Lower lobe of right lung (tissue), 2 donors: ENCODE results near the gene LURAP1L. TPM values are rescaled to one million over a fixed set of nuclear protein-coding genes. Genes with fewer than 3 reads are reported as not detected.

Experiments
- ATAC-seq, 2 donors: fragments of 200-7000 bp; cut with Tn5 transposase; one replicate each; pipeline ENCODE4 v1.9.1; 2020 to 2022; ENCODE audit warnings: mild to moderate bottlenecking in 2 of 2, moderate library complexity in 2 of 2
- DNase-seq: peaks from one replicate; pipeline ENCODE4 v3.0.0-alpha.2; 2020
- H3K27ac ChIP-seq: fragments of 200-600 bp; one replicate; pipeline ENCODE4 v1.8.0; 2022
- H3K27me3 ChIP-seq: fragments of 200-600 bp; one replicate; pipeline ENCODE4 v1.8.0; 2022; ENCODE audit warnings: low read depth
- H3K36me3 ChIP-seq: fragments of 200-600 bp; one replicate; pipeline ENCODE4 v1.8.0; 2022; ENCODE audit warnings: mild to moderate bottlenecking
- H3K4me1 ChIP-seq: fragments of 200-600 bp; one replicate; pipeline ENCODE4 v1.8.0; 2022
- H3K4me3 ChIP-seq: fragments of 200-600 bp; one replicate; pipeline ENCODE4 v1.8.0; 2022; ENCODE audit warnings: mild to moderate bottlenecking
- H3K9me3 ChIP-seq: fragments of 200-600 bp; one replicate; pipeline ENCODE4 v1.8.0; 2022
- intact Hi-C: fragments of 100-400 bp; cut with DNase I; formaldehyde crosslinking; loops from one replicate; pipeline ENCODE4 v1.11.0; 2022
- long read RNA-seq: library from polyadenylated mRNA; unstranded; transcript quantifications from one replicate; pipeline ENCODE4 v2.0.0, GENCODE V29; 2021
- total RNA-seq: library from RNA; stranded (reverse); fragmentation: NEBNext Ultra II Directional; extraction: Animal tissue kit (Norgen Biotek cat#: 25700); gene quantifications from one replicate; pipeline ENCODE4 v1.2.1, GENCODE V29; 2021
- TF ChIP-seq, protein P1 (sequence below): fragments of 200-600 bp; IDR thresholded peaks from one replicate; pipeline ENCODE4 v1.8.0; 2022; ENCODE audit warnings: antibody characterized with exemption, mild to moderate bottlenecking
- donor health status: DM: no; HTN: yes; CAD: no; lungs with severe emphysema.

LURAP1L gene
- total RNA-seq = 29.2 TPM
- long read RNA-seq, transcript LURAP1L-201 (2 exons, 1,753 nt) = major isoform, 53 of 58 reads
- long read RNA-seq, partial matches to known transcripts = 0 of 58 reads
- long read RNA-seq, other reads (novel, unspliced or antisense) = 5 of 58 reads

GRCh38 chr9:12774861-12775678 lies at the start of gene LURAP1L:
LURAP1L (plus strand) TSS chr9:12775020; CDS start chr9:12775716, 696 bp downstream.
- intact Hi-C loops = no loop called here
- TF ChIP-seq, protein P1, sequence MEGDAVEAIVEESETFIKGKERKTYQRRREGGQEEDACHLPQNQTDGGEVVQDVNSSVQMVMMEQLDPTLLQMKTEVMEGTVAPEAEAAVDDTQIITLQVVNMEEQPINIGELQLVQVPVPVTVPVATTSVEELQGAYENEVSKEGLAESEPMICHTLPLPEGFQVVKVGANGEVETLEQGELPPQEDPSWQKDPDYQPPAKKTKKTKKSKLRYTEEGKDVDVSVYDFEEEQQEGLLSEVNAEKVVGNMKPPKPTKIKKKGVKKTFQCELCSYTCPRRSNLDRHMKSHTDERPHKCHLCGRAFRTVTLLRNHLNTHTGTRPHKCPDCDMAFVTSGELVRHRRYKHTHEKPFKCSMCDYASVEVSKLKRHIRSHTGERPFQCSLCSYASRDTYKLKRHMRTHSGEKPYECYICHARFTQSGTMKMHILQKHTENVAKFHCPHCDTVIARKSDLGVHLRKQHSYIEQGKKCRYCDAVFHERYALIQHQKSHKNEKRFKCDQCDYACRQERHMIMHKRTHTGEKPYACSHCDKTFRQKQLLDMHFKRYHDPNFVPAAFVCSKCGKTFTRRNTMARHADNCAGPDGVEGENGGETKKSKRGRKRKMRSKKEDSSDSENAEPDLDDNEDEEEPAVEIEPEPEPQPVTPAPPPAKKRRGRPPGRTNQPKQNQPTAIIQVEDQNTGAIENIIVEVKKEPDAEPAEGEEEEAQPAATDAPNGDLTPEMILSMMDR = no peak
- peak; percentile 42 for DNase-seq
- Histone ChIP-seq H3K9me3 (no peaks in the 10 kb centered on the region), H3K27me3 (peaks cover 6% of the 10 kb centered on the region), H3K36me3 (no peaks in the 10 kb centered on the region), H3K4me3 (peak within 1 kb of the TSS; percentile 76), H3K4me1 (no peaks in the 10 kb centered on the region), H3K27ac (peak within 1 kb of the TSS; percentile 88)
- peak; percentile 70 to 83 for ATAC-seq

- intact Hi-C loops = loop anchor here (10.0 kb wide), 1 partner anchor 158 kb away; no protein-coding TSS in a partner anchor
- no peaks in the 10 kb centered on the region for H3K27me3 ChIP-seq
- H3K4me3 ChIP-seq = no peak overlapping the region
- H3K36me3 ChIP-seq = no peaks in the 10 kb centered on the region
- no peak for DNase-seq
- H3K9me3 ChIP-seq = no peaks in the 10 kb centered on the region
- ATAC-seq = no peak
- H3K27ac ChIP-seq = no peak overlapping the region
- no peaks in the 10 kb centered on the region for H3K4me1 ChIP-seq
- TF ChIP-seq, protein P1 = no peak
These were observed 48.0 kb upstream of the LURAP1L start for GRCh38 chr9:12726795-12727194.

GRCh38 chr9:12730198-12730597 lies 44.6 kb upstream of the LURAP1L start:
- Histone ChIP-seq H3K27ac (no peak overlapping the region), H3K9me3 (no peaks in the 10 kb centered on the region), H3K36me3 (no peaks in the 10 kb centered on the region), H3K27me3 (no peaks in the 10 kb centered on the region), H3K4me1 (no peaks in the 10 kb centered on the region), H3K4me3 (no peak overlapping the region)
- DNase-seq = no peak
- intact Hi-C loops = no loop called here
- ATAC-seq = no peak
- TF ChIP-seq, protein P1 = no peak

DNA sequence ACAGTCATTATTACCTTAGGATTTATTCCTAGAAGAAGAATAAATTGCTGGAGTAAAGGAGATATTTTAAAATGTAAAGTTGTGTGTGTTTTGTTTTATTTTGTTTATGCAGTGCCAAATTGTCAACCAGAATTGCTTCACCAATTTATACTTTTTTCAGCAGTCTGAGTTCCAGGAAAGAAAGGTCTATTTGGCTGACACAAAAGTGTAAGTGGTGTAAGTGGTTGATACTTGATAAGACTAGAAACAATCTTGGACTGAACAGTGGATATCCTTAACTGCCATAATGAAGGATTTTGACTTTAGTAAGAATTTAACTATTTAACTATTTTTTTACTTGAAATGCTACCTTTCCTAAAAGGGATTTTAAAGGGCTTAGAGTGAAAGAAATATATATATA lies 43.9 kb upstream of the LURAP1L start:
- intact Hi-C loops = no loop called here
- Histone ChIP-seq H3K4me3 (no peak overlapping the region), H3K4me1 (no peaks in the 10 kb centered on the region), H3K9me3 (no peaks in the 10 kb centered on the region), H3K36me3 (no peaks in the 10 kb centered on the region), H3K27me3 (no peaks in the 10 kb centered on the region), H3K27ac (no peak overlapping the region)
- DNase-seq = no peak
- TF ChIP-seq, protein P1 = no peak
- ATAC-seq = no peak

GRCh38 chr9:12732971-12733370 lies 41.8 kb upstream of the LURAP1L start:
- Histone ChIP-seq H3K27ac (no peak overlapping the region), H3K4me3 (no peak overlapping the region), H3K36me3 (no peaks in the 10 kb centered on the region), H3K9me3 (no peaks in the 10 kb centered on the region), H3K4me1 (no peaks in the 10 kb centered on the region), H3K27me3 (no peaks in the 10 kb centered on the region)
- intact Hi-C loops = no loop called here
- no peak for DNase-seq
- ATAC-seq = no peak
- TF ChIP-seq, protein P1 = no peak
